Body of pancreas (tissue), 4 donors: ENCODE results near the gene CPLANE2. TPM values are rescaled to one million over a fixed set of nuclear protein-coding genes. Genes with fewer than 3 reads are reported as not detected.
"Not testable (repeated sequence)": the region's sequence is repeated elsewhere in the genome, so short reads cannot be mapped to it uniquely, and the experiment has no call there.

Experiments used
- ATAC-seq: fragments of 150-250 bp; one replicate; pipeline ENCODE4 v1.9.1; 2016
- DNase-seq, 4 donors: peaks; one replicate each; pipeline ENCODE4 v3.0.0-alpha.2; 2019
- H3K27ac ChIP-seq, 4 donors: fragments of 200-600 bp; sonication (generic); 1 replicate in 3 of 4; 2 replicates in 1 of 4; pipeline versions ENCODE4 v1.5.1 to v1.6.1; 2016 to 2019; ENCODE audit warnings: mild to moderate bottlenecking in 1 of 4, mixed read lengths in 1 of 4, moderate library complexity in 1 of 4
- H3K27me3 ChIP-seq, 2 donors: fragments of 200-600 bp; sonication (generic); one replicate each; pipeline ENCODE4 v1.6.0; 2016; ENCODE audit warnings: mild to moderate bottlenecking in 1 of 2
- H3K36me3 ChIP-seq, 2 donors: fragments of 200-600 bp; sonication (generic); replicated peaks in 1 of 2; 2 replicates each; pipeline ENCODE4 v1.5.1; 2016; ENCODE audit warnings: low read depth in 2 of 2; ENCODE audit not compliant: insufficient read depth in 1 of 2
- H3K4me1 ChIP-seq: fragments of 200-600 bp; sonication (generic); one replicate; pipeline ENCODE4 v1.6.0; 2016
- H3K4me3 ChIP-seq, 2 donors: fragments of 200-600 bp; sonication (generic); 1 replicate in 1 of 2; 2 replicates in 1 of 2; pipeline ENCODE4 v1.5.1; 2016 to 2019
- H3K9me3 ChIP-seq, 3 donors: fragments of 200-600 bp; sonication (generic); 1 replicate in 2 of 3; 2 replicates in 1 of 3; pipeline ENCODE4 v1.5.1; 2016
- CTCF ChIP-seq, 7 experiments: fragments of 450-650 bp in 4 of 7; fragments of 200-600 bp in 3 of 7; sonication (generic) in 3 of 7; IDR thresholded peaks; one replicate each; pipeline ENCODE4 v1.5.1; 2016 to 2019; ENCODE audit warnings: antibody characterized with exemption in 7 of 7
- POLR2A ChIP-seq, 3 donors: fragments of 450-650 bp; IDR thresholded peaks; one replicate each; pipeline ENCODE4 v1.6.1; 2016; ENCODE audit warnings: antibody characterized with exemption in 3 of 3, mild to moderate bottlenecking in 2 of 3
- WGBS, 2 donors: methylation state at CpG; one replicate each; pipeline ENCODE4 v1.1.5; 2017; 5-methylcytosine and 5-hydroxymethylcytosine counted together
- intact Hi-C: fragments of 100-400 bp; cut with DNase I; formaldehyde crosslinking; loops from one replicate; pipeline ENCODE4 v1.15.1; 2023
- total RNA-seq, 2 donors: library from RNA; depleted of rRNA; stranded (reverse); fragments of >200 nt; gene quantifications; one replicate each; pipeline ENCODE4 v1.1.0, GENCODE V29; 2016

The CPLANE2 gene
- total RNA-seq, 2 donors from 2014 or later: 3.6 TPM

- H3K27ac ChIP-seq: peak overlapping the region; percentile 75 to 89 (median 85)
- H3K27me3 ChIP-seq: no peaks in the 10 kb centered on the region
- peak in 3 of 4 donors; percentile 23 to 51 (median 33) for DNase-seq
- 45 to 49% methylated on average over 8 of the region's 8 CpGs for WGBS, 2 donors
- no peak for ATAC-seq
- no peaks in the 10 kb centered on the region for H3K9me3 ChIP-seq
- H3K4me1 ChIP-seq: peaks cover 67% of the 10 kb centered on the region
- intact Hi-C loops: no loop called here
- H3K4me3 ChIP-seq: no peak overlapping the region
- TF ChIP-seq POLR2A (IDR thresholded peaks at IDR 0.05): no peak
- TF ChIP-seq CTCF (IDR thresholded peaks at IDR 0.05): no peak
- H3K36me3 ChIP-seq: peaks cover 0 to 2% of the 10 kb centered on the region in 2 donors
Measured at GRCh38 chr1:16248007-16248436, 11.0 kb upstream of the CPLANE2 start.

- H3K4me3 ChIP-seq: no peak overlapping the region
- TF ChIP-seq POLR2A (IDR thresholded peaks at IDR 0.05) (no peak), CTCF (IDR thresholded peaks at IDR 0.05) (no peak)
- peaks cover 0 to 2% of the 10 kb centered on the region in 2 donors for H3K36me3 ChIP-seq
- 69 to 82% methylated on average over 2 of the region's 2 CpGs for WGBS, 2 donors
- H3K9me3 ChIP-seq: no peaks in the 10 kb centered on the region
- DNase-seq: no peak
- H3K27me3 ChIP-seq: no peaks in the 10 kb centered on the region
- H3K27ac ChIP-seq: peak overlapping the region; percentile 75 to 89 (median 85)
- ATAC-seq: no peak
- intact Hi-C loops: no loop called here
- H3K4me1 ChIP-seq: peaks cover 67% of the 10 kb centered on the region
Measured at GRCh38 chr1:16247441-16247840, 10.5 kb upstream of the CPLANE2 start.

- Histone ChIP-seq H3K27ac (peak overlapping the region; percentile 49 to 87 (median 79)), H3K4me3 (no peak overlapping the region), H3K36me3 (peaks cover 0 to 2% of the 10 kb centered on the region in 2 donors), H3K9me3 (no peaks in the 10 kb centered on the region), H3K4me1 (peaks cover 67% of the 10 kb centered on the region), H3K27me3 (no peaks in the 10 kb centered on the region)
- 79 to 92% methylated on average over 5 of the region's 5 CpGs for WGBS, 2 donors
- DNase-seq: no peak
- no peak for TF ChIP-seq POLR2A (IDR thresholded peaks at IDR 0.05)
- no peak for TF ChIP-seq CTCF (IDR thresholded peaks at IDR 0.05)
- no peak for ATAC-seq
- intact Hi-C loops: no loop called here
Measured at GRCh38 chr1:16246961-16247360, 10.0 kb upstream of the CPLANE2 start.

GRCh38 chr1:16246239-16246638, 9.3 kb upstream of the CPLANE2 start:
- intact Hi-C loops, DNase-seq, H3K9me3 ChIP-seq, H3K36me3 ChIP-seq, H3K27me3 ChIP-seq, H3K4me3 ChIP-seq, H3K27ac ChIP-seq, ATAC-seq: not testable (repeated sequence)
- 92 to 96% methylated on average over 1 of the region's 1 CpG for WGBS, 2 donors
- H3K4me1 ChIP-seq: peaks cover 63% of the 10 kb centered on the region

- TF ChIP-seq CTCF (IDR thresholded peaks at IDR 0.05) (no peak), POLR2A (IDR thresholded peaks at IDR 0.05) (no peak)
- Histone ChIP-seq H3K36me3 (no peaks in the 10 kb centered on the region), H3K27ac (no peak overlapping the region), H3K27me3 (no peaks in the 10 kb centered on the region), H3K4me1 (peaks cover 57% of the 10 kb centered on the region), H3K9me3 (no peaks in the 10 kb centered on the region), H3K4me3 (no peak overlapping the region)
- no peak for ATAC-seq
- intact Hi-C loops: no loop called here
- DNase-seq: no peak
- 91 to 98% methylated on average over 6 to 9 of the region's 9 CpGs for WGBS, 2 donors
Measured at GRCh38 chr1:16245476-16246196, 8.7 kb upstream of the CPLANE2 start.
